ENCODE results near the gene SATB2.

- TF ChIP-seq EZH2 (IDR thresholded peaks at IDR 0.05; ENCODE audit: low read length, missing control alignments) (no peak), CTCF (conservative IDR thresholded peaks at IDR 0.05 in 1 of 2, IDR thresholded peaks at IDR 0.05 in 1 of 2; ENCODE audit: low read depth in 1 of 2, low read length in 2 of 2) (no peak)
These were observed 87.5 kb downstream of the SATB2 start for GRCh38 chr2:199370150-199370780.

All from fibroblast of lung (primary cell).